ENCODE data around the gene ACAA1.

Gene ACAA1

DNA sequence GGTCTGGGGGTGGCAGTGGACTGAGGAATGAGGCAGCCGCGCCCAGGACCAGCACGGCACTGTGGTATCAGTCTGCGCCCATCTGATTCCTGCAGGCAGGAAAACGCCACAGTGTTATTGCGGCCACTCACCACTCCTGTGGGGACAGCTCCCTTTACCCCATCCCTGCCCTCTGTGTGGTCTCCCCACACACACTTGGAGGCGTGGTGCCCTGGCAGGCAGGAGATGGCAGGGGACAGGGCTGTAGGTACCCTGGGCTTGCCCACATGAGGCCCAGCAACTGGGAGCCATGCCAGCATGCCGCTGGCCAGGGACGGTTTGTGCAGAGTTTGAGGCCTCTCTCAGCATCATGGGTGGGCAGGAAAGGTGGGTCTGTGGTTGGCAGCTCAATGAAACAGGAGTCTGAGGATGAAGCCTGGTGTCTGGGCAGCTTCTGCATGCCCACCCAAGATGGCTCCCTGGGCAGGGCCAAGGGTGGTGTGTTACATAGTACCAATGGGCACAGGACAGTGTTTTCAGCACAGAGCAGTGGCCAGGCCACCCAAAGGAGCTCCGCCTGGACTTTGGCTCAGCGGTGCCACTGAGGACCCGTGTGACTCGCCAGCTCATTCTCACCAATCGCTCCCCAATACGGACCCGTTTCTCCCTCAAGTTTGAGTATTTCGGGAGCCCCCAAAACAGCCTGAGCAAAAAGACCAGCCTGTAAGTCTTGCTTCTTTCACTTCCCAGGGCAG lies 27.2 kb downstream of the ACAA1 start:
- DNase-seq, result no peak
- no peaks in the 10 kb centered on the region for H3K4me1 ChIP-seq
- H3K9me3 ChIP-seq, result no peaks in the 10 kb centered on the region
- no peak overlapping the region for H3K4me3 ChIP-seq (ENCODE audit: low read depth, low read length)
- no peaks in the 10 kb centered on the region for H3K27me3 ChIP-seq
- H3K36me3 ChIP-seq, result no peaks in the 10 kb centered on the region
- TF ChIP-seq, protein P1, sequence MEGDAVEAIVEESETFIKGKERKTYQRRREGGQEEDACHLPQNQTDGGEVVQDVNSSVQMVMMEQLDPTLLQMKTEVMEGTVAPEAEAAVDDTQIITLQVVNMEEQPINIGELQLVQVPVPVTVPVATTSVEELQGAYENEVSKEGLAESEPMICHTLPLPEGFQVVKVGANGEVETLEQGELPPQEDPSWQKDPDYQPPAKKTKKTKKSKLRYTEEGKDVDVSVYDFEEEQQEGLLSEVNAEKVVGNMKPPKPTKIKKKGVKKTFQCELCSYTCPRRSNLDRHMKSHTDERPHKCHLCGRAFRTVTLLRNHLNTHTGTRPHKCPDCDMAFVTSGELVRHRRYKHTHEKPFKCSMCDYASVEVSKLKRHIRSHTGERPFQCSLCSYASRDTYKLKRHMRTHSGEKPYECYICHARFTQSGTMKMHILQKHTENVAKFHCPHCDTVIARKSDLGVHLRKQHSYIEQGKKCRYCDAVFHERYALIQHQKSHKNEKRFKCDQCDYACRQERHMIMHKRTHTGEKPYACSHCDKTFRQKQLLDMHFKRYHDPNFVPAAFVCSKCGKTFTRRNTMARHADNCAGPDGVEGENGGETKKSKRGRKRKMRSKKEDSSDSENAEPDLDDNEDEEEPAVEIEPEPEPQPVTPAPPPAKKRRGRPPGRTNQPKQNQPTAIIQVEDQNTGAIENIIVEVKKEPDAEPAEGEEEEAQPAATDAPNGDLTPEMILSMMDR (IDR thresholded peaks at IDR 0.05; ENCODE audit: low read depth, low read length), result no peak

DNA sequence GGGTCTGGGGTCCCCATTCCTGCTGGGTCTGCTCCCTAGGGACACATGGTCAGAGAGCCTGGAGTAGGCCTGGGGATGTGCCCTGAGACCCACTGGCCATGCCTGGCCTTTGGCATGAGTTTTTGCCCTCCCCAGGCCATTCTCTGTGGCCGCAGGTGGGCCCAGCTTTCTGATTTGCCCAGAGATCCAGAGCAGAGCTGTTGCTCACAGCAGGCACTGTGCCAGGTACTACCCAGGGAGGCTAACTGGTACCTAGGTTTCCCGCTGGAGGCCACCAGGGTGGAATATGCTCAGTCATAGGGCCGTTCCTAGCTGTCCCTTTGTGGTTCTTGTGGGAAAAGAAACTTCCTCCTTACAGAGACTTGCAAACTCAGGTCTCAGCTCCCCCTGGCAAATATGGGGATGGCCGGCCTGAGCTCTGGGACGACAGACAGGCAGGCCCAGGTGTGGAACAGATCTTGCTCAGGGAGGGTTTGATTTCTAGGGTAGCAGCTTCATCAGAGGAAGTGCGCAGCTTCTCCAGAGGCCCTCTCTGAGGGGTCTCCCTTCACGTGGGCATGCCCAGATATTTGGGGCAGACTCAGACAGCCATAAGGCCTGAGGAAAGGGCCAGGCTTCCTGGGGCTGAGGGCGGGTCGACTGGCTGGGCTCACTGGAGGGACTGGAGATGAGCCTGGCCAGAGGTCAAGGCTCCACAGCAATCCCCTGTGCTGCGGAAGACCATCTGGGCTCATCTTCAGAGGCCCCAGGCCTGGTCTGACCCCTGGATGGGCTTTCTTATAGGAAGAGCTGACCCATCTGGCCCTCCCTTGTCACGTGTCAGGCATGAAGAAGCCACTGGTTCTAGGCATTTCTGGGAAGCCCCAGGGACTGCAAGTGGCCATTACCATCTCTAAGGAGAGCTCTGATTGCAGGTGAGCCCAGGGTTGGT lies 28.0 kb downstream of the ACAA1 start:
- Histone ChIP-seq H3K36me3 (no peaks in the 10 kb centered on the region), H3K27me3 (no peaks in the 10 kb centered on the region), H3K9me3 (no peaks in the 10 kb centered on the region), H3K4me3 (ENCODE audit: low read depth, low read length) (no peak overlapping the region), H3K4me1 (no peaks in the 10 kb centered on the region)
- DNase-seq, result no peak
- TF ChIP-seq, protein P1 (IDR thresholded peaks at IDR 0.05; ENCODE audit: low read depth, low read length), result no peak

DNA sequence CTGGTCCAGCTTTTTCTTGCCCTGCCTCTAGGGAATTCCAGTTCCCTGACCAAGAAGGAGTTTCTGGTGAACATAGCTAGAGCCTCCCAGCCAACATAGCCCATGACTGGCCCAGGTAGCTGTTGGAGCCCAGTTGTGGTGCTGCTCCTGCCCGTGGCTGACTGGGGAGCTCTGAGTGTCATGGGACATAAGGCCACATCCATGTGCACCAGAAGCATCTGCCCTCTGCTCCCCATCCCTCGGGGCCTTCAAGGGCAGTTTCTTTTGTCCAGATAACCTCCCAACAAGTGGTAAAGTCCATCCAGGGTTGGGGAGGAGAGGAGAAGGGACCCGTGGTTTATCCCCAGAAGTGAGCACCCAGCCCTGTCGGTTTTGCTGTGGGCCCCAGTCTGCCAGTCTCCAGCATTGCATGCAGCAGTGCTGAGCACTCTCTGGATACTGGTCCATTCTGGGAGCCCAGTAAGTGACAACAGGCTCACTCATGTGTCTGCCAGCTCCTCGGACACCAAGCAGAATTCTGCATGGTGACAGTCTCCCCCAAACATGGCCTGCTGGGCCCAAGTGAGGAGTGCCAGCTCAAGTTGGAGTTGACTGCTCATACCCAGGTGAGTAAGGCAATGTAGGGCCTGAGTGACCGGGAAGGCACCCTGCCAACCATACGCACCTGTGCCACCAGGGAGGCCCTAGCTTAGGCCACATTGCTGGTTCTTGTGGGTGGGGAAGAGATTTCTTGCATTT lies 28.8 kb downstream of the ACAA1 start:
- no peaks in the 10 kb centered on the region for H3K27me3 ChIP-seq
- H3K4me1 ChIP-seq, result no peaks in the 10 kb centered on the region
- no peaks in the 10 kb centered on the region for H3K36me3 ChIP-seq
- no peak for DNase-seq
- no peak overlapping the region for H3K4me3 ChIP-seq (ENCODE audit: low read depth, low read length)
- TF ChIP-seq, protein P1 (IDR thresholded peaks at IDR 0.05; ENCODE audit: low read depth, low read length), result no peak
- no peaks in the 10 kb centered on the region for H3K9me3 ChIP-seq

DNA sequence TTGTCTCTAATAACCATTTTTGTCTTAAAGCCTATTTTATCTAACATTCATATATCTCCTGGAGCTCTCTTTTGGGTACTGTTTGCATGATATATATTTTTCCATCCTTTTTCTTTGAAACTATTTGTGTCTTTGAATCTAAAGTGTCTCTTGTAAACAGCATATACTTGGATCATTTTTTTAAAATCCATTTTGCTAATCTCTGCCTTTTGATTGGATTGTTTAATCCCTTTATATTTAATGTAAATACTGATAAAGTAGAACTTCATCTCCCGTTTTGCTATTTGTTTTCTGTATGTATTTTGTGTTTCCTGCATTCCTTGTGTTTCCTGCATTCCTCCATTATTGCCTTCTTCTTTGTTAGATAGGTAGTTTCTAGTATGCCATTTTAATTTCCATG lies 31.4 kb downstream of the ACAA1 start:
- Histone ChIP-seq H3K27me3 (no peaks in the 10 kb centered on the region), H3K36me3 (no peaks in the 10 kb centered on the region), H3K4me1 (no peaks in the 10 kb centered on the region), H3K9me3 (no peaks in the 10 kb centered on the region), H3K4me3 (ENCODE audit: low read depth, low read length) (no peak overlapping the region)
- DNase-seq, result no peak
- TF ChIP-seq, protein P1 (IDR thresholded peaks at IDR 0.05; ENCODE audit: low read depth, low read length), result no peak

DNA sequence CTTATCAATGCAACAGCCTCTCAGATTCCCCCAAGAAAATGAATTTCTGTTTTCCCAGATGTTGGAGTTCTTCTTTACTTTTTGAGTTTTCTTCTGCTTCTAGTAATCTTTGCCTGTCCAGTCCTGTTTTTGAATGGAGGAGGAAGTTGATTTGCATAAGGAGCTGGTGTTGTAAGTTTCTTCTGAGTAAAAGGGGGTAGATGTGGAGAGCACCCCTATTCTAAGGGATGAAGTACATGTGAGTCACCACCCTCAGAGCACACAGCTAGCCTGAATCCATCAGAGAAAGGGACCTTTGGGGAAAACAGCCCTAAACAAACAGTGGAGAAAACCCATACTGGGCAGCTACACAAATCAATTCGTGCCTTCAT lies 34.5 kb downstream of the ACAA1 start:
- H3K27me3 ChIP-seq, result no peaks in the 10 kb centered on the region
- no peaks in the 10 kb centered on the region for H3K36me3 ChIP-seq
- TF ChIP-seq, protein P1 (IDR thresholded peaks at IDR 0.05; ENCODE audit: low read depth, low read length), result no peak

More for the DNA sequence above, 34.5 kb downstream of the ACAA1 start:
- H3K9me3 ChIP-seq, result no peaks in the 10 kb centered on the region
- H3K4me3 ChIP-seq (ENCODE audit: low read depth, low read length), result no peak overlapping the region
- no peaks in the 10 kb centered on the region for H3K4me1 ChIP-seq
- DNase-seq, result no peak

All from BE2C (cell line).